ENCODE measurements around the gene ZNF358. TPM values are rescaled to one million over a fixed set of nuclear protein-coding genes. Genes with fewer than 3 reads are reported as not detected.

ZNF358 gene
- total and polyA plus RNA-seq, 2 of the 13 experiments (the other 11 are each of a cell fraction or from before 2014, with no cell fraction given), result 9.1 to 37.0 TPM

GRCh38 chr19:7522072-7522922 is 6.4 kb downstream of the ZNF358 start, which contains the start of gene MCOLN1 (continued):
- 0 out of 2 replicates have a peak, but pooled peaks have one; percentile 70 for TF ChIP-seq ZSCAN9 (CRISPR knock-in tag; IDR thresholded peaks at IDR 0.05; ENCODE audit: borderline replicate concordance)
- TF ChIP-seq ZNF746 (CRISPR knock-in tag; IDR thresholded peaks at IDR 0.05), result no peak
- TF ChIP-seq ZNF512B (CRISPR knock-in tag; IDR thresholded peaks at IDR 0.05; ENCODE audit: borderline replicate concordance), result no peak
- peak; percentile 87 for TF ChIP-seq DMAP1 (CRISPR knock-in tag; IDR thresholded peaks at IDR 0.05)
- TF ChIP-seq ZNF619 (CRISPR knock-in tag; IDR thresholded peaks at IDR 0.05), result peak; percentile 73; the same call in 1 of the 2 replicates
- TF ChIP-seq ZNF777 (CRISPR knock-in tag; IDR thresholded peaks at IDR 0.05), result 0 out of 2 replicates have a peak, but pooled peaks have one; percentile 18
- TF ChIP-seq POLR2AphosphoS2 (IDR thresholded peaks at IDR 0.05; ENCODE audit: low read depth, low read length), result no peak
- TF ChIP-seq NR2F6 (IDR thresholded peaks at IDR 0.05), result no peak
- TF ChIP-seq NR2F6 (CRISPR knock-in tag; IDR thresholded peaks at IDR 0.05), result peak; percentile 70; the same call in 1 of the 2 replicates
- no peak for TF ChIP-seq AFF4 (CRISPR knock-in tag; IDR thresholded peaks at IDR 0.05)
- 0 out of 2 replicates have a peak, but pooled peaks have one; percentile 50 for TF ChIP-seq MYNN (CRISPR knock-in tag; IDR thresholded peaks at IDR 0.05; ENCODE audit: low read depth)
- peak; percentile 89 for TF ChIP-seq KLF6 (CRISPR knock-in tag; IDR thresholded peaks at IDR 0.05)
- peak; percentile 76 to 94 for TF ChIP-seq HMGXB4 (CRISPR knock-in tag; IDR thresholded peaks at IDR 0.05; ENCODE audit: borderline replicate concordance in 1 of 2, low read depth in 1 of 2)
- peak; percentile 93 for TF ChIP-seq MXI1 (IDR thresholded peaks at IDR 0.05; ENCODE audit: borderline replicate concordance, low read depth, low read length)
- no peak for TF ChIP-seq FOXM1 (CRISPR knock-in tag; IDR thresholded peaks at IDR 0.05)
- peak; percentile 53; the same call in 1 of the 2 replicates for TF ChIP-seq ATF3 (CRISPR knock-in tag; IDR thresholded peaks at IDR 0.05)
- no peak for TF ChIP-seq ZNF24 (IDR thresholded peaks at IDR 0.05)
- TF ChIP-seq EP300 (IDR thresholded peaks at IDR 0.05; ENCODE audit: low read depth in 2 of 2, low read length in 2 of 2), result peak in 1 of 2 experiments; percentile 45; a peak in 2 of 4 replicates
- peak; percentile 64 for TF ChIP-seq EP300 (CRISPR knock-in tag; IDR thresholded peaks at IDR 0.05; ENCODE audit: borderline replicate concordance)
- TF ChIP-seq FOXA3 (CRISPR knock-in tag; IDR thresholded peaks at IDR 0.05), result peak; percentile 69
- TF ChIP-seq MAF1 (CRISPR knock-in tag; IDR thresholded peaks at IDR 0.05; ENCODE audit: borderline replicate concordance), result peak; percentile 81; the same call in 1 of the 2 replicates
- peak; percentile 87 for TF ChIP-seq TEAD3 (CRISPR knock-in tag; optimal IDR thresholded peaks at IDR 0.05; ENCODE audit: borderline replicate concordance)

All from HepG2 (cell line).